Mesenchymal stem cell (in vitro differentiated cells and primary cell): ENCODE data around the gene FMNL3.

Experiments used
- DNase-seq: peaks from one replicate; pipeline ENCODE4 v3.0.0-alpha.2; 2013
- H2AFZ ChIP-seq: one replicate; pipeline ENCODE4 v1.6.1; 2013; ENCODE audit warnings: low read depth, mild to moderate bottlenecking, control low read depth, inconsistent platforms, low read length, moderate library complexity
- H2AK5ac ChIP-seq: 2 replicates; pipeline ENCODE4 v1.6.1; 2013; ENCODE audit warnings: low read length, moderate library complexity, mild to moderate bottlenecking, inconsistent platforms; ENCODE audit not compliant: severe bottlenecking
- H2BK120ac ChIP-seq: one replicate; pipeline ENCODE4 v1.6.1; 2013; ENCODE audit warnings: low read depth, mild to moderate bottlenecking, inconsistent platforms, low read length, moderate library complexity
- H2BK12ac ChIP-seq, 2 experiments: one replicate each; pipeline ENCODE4 v1.6.1; 2013; ENCODE audit warnings: inconsistent platforms in 2 of 2, low read length in 2 of 2, mild to moderate bottlenecking in 2 of 2, moderate library complexity in 2 of 2, control low read depth in 1 of 2
- H2BK15ac ChIP-seq: one replicate; pipeline ENCODE4 v1.6.1; 2013; ENCODE audit warnings: mild to moderate bottlenecking, low read depth, inconsistent platforms; ENCODE audit not compliant: poor library complexity, severe bottlenecking
- H2BK5ac ChIP-seq: 2 replicates; pipeline ENCODE4 v1.6.1; 2013; ENCODE audit warnings: low read depth, mild to moderate bottlenecking, low read length, control low read depth, inconsistent platforms; ENCODE audit not compliant: poor library complexity, severe bottlenecking
- H3K14ac ChIP-seq, 2 experiments: one replicate each; pipeline ENCODE4 v1.6.1; 2013; ENCODE audit warnings: inconsistent platforms in 2 of 2, low read length in 2 of 2, control low read depth in 1 of 2, mild to moderate bottlenecking in 1 of 2, moderate library complexity in 1 of 2
- H3K18ac ChIP-seq, 2 experiments: one replicate each; pipeline ENCODE4 v1.6.1; 2013; ENCODE audit warnings: inconsistent platforms in 2 of 2, low read length in 2 of 2, control low read depth in 1 of 2, low read depth in 1 of 2, mild to moderate bottlenecking in 1 of 2
- H3K23ac ChIP-seq, 2 experiments: one replicate each; pipeline ENCODE4 v1.6.1; 2013; ENCODE audit warnings: inconsistent platforms in 2 of 2, low read length in 2 of 2, mild to moderate bottlenecking in 2 of 2, moderate library complexity in 2 of 2, control low read depth in 1 of 2
- H3K27ac ChIP-seq: 2 replicates; pipeline ENCODE4 v1.5.1; 2013; ENCODE audit warnings: mild to moderate bottlenecking, moderate library complexity, low read length, control low read depth, inconsistent platforms; ENCODE audit not compliant: poor library complexity, severe bottlenecking
- H3K27me3 ChIP-seq, 2 experiments: 2 replicates each; pipeline versions ENCODE4 v1.6.1 to v1.7.0; 2013; ENCODE audit warnings: low read length in 2 of 2, mild to moderate bottlenecking in 2 of 2, moderate library complexity in 2 of 2, control low read depth in 1 of 2, inconsistent platforms in 1 of 2; ENCODE audit not compliant: control insufficient read depth in 1 of 2, insufficient read depth in 1 of 2
- H3K36me3 ChIP-seq, 2 experiments: 2 replicates each; pipeline versions ENCODE4 v1.6.1 to v1.7.0; 2013; ENCODE audit warnings: low read length in 2 of 2, control low read depth in 1 of 2, inconsistent platforms in 1 of 2, low read depth in 1 of 2, mild to moderate bottlenecking in 1 of 2; ENCODE audit not compliant: insufficient read depth in 2 of 2, control insufficient read depth in 1 of 2
- H3K4ac ChIP-seq, 2 experiments: one replicate each; pipeline ENCODE4 v1.6.1; 2013; ENCODE audit warnings: inconsistent platforms in 2 of 2, low read length in 2 of 2, mild to moderate bottlenecking in 2 of 2, moderate library complexity in 2 of 2, control low read depth in 1 of 2, low read depth in 1 of 2
- H3K4me1 ChIP-seq: 2 replicates; pipeline ENCODE4 v1.6.1; 2013; ENCODE audit warnings: low read depth, low read length, control low read depth; ENCODE audit not compliant: control insufficient read depth, insufficient read depth
- H3K4me2 ChIP-seq: 2 replicates; pipeline ENCODE4 v1.6.1; 2013; ENCODE audit warnings: low read length, mild to moderate bottlenecking, inconsistent platforms; ENCODE audit not compliant: poor library complexity, severe bottlenecking
- H3K4me3 ChIP-seq, 2 experiments: 2 replicates each; pipeline versions ENCODE4 v1.5.1 to v1.7.0; 2013; ENCODE audit warnings: low read length in 2 of 2, mild to moderate bottlenecking in 2 of 2, control low read depth in 1 of 2, low read depth in 1 of 2; ENCODE audit not compliant: insufficient read depth in 1 of 2
- H3K79me1 ChIP-seq: replicated peaks from 2 replicates; pipeline ENCODE4 v1.6.1; 2013; ENCODE audit warnings: mild to moderate bottlenecking, control low read depth, low read length, inconsistent platforms; ENCODE audit not compliant: poor library complexity, severe bottlenecking
- H3K9ac ChIP-seq: 2 replicates; pipeline ENCODE4 v1.7.0; 2013; ENCODE audit warnings: mild to moderate bottlenecking, low read length, moderate library complexity
- H3K9me3 ChIP-seq: 2 replicates; pipeline ENCODE4 v1.7.0; 2013; ENCODE audit warnings: mild to moderate bottlenecking, low read length; ENCODE audit not compliant: control insufficient read depth
- H4K8ac ChIP-seq: one replicate; pipeline ENCODE4 v1.6.1; 2013; ENCODE audit warnings: inconsistent platforms, mild to moderate bottlenecking, low read length, moderate library complexity
- H4K91ac ChIP-seq: one replicate; pipeline ENCODE4 v1.6.1; 2013; ENCODE audit warnings: mild to moderate bottlenecking, low read length, inconsistent platforms
- WGBS: methylation state at CpG from one replicate; pipeline ENCODE4 v1.1.7; 2013; ENCODE audit warnings: mixed read lengths; 5-methylcytosine and 5-hydroxymethylcytosine counted together

FMNL3 gene

DNA sequence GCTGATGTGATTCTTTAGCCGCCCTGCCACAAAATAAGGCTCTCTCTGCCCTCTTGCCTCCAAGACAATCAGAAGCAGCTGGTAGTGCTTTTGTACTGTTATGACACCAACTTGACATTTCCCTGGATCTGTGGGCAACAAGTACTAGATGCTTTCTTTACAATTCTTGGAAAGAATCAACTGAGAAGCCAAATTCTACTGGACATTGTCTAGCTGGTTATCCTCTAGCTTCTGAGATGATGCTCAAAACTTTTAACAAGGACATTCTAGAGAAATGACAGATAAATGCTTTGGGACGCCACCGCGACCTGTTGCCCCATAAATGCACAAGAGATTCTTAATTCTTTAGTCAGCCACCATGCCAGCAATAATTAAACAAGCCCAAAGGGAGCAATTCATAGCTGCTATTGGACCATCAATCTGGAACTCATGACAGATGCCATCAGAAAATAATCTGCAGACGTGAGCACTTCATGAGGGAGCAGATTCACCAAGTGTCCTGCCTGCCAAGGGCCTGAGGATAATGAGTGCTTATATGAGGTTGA, 22.8 kb downstream of the FMNL3 start:
- Histone ChIP-seq H2BK5ac (no peak overlapping the region), H4K8ac (no peak overlapping the region), H3K27ac (no peak overlapping the region), H3K9ac (no peak overlapping the region), H3K14ac (no peak overlapping the region), H4K91ac (no peak overlapping the region), H2AK5ac (no peak overlapping the region), H2BK12ac (no peak overlapping the region), H3K4me2 (no peak overlapping the region), H3K18ac (no peak overlapping the region), H2AFZ (no peak overlapping the region), H3K36me3 (no peaks in the 10 kb centered on the region), H2BK15ac (no peak overlapping the region), H3K4me1 (peaks cover 19% of the 10 kb centered on the region), H2BK120ac (no peak overlapping the region), H3K27me3 (no peaks in the 10 kb centered on the region), H3K23ac (no peak overlapping the region), H3K79me1 (peaks cover 17% of the 10 kb centered on the region), H3K9me3 (no peaks in the 10 kb centered on the region), H3K4ac (no peak overlapping the region), H3K4me3 (no peak overlapping the region)
- 61% methylated on average over 5 of the region's 5 CpGs for WGBS
- DNase-seq, result no peak

DNA sequence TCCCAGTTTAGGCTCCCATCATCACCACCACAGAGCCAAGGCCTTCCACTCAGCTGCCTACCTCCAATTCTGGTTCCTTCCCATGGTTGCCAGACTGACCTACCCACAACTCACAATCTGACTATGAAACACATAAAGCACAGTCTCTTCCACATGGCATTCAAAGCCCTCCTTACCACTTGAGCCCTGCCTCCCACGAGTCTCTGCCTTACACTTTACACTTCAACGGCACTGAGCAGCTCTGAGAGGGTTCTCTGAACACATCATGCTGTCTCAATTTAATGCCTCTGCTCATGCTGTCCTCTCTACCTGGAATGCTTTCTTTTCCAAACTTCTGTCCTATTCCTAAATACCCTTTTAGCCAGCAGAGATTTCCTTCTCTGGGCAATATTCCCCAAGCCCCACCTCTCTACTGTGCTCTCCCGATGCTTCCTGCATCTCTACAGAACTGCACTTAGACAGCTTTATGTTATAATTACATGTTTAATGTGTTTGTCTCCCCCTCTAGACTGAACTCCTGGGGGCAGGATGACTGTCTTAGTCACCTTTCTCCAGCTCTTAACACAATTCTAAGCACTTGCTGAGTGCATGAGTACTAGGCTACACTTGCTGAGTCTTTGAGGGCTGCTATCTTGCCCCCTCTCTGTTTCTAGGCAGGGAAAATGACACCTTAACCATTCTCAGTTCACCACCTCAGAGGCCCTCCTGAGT, 23.5 kb downstream of the FMNL3 start:
- Histone ChIP-seq H3K23ac (no peak overlapping the region), H3K4me3 (no peak overlapping the region), H3K4ac (no peak overlapping the region), H3K9me3 (no peaks in the 10 kb centered on the region), H2AFZ (no peak overlapping the region), H3K4me1 (peaks cover 20% of the 10 kb centered on the region), H3K36me3 (no peaks in the 10 kb centered on the region), H4K8ac (peak overlapping the region; percentile 69), H3K4me2 (no peak overlapping the region), H3K14ac (peak overlapping the region in 1 of 2 experiments; percentile 79), H2AK5ac (no peak overlapping the region), H3K9ac (no peak overlapping the region), H3K27ac (no peak overlapping the region), H4K91ac (no peak overlapping the region), H2BK12ac (no peak overlapping the region), H2BK5ac (no peak overlapping the region), H3K18ac (no peak overlapping the region), H3K27me3 (no peaks in the 10 kb centered on the region), H3K79me1 (peaks cover 18% of the 10 kb centered on the region), H2BK120ac (no peak overlapping the region), H2BK15ac (no peak overlapping the region)
- no peak for DNase-seq
- WGBS, result 85% methylated on average over 2 of the region's 3 CpGs

DNA sequence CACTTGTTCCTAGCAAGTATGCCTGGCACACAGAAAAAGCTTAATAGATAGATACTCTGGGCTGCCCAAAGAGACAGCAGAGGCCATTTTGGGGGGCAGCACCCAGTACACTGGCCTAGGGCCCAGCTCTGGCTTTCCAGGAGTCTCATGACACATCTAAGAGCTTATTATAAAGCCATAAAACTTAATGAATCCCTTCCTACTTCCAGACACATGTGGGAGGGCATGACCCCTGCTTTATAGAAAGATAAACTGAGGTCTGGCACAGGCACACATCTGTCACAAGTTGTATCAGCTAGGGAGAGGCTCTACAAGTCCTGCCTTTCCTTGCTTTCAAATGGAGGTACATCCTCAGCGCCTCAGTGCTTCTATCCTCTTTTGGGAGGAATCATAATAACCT, 27.1 kb downstream of the FMNL3 start:
- no peak for DNase-seq
- peak overlapping the region; percentile 84 for H2AK5ac ChIP-seq
- H2AFZ ChIP-seq, result no peak overlapping the region
- no peak overlapping the region for H3K9ac ChIP-seq
- H4K91ac ChIP-seq, result no peak overlapping the region
- peaks cover 19% of the 10 kb centered on the region for H3K79me1 ChIP-seq
- H2BK5ac ChIP-seq, result no peak overlapping the region
- no peak overlapping the region for H2BK120ac ChIP-seq
- no peak overlapping the region for H3K23ac ChIP-seq
- no peak overlapping the region for H3K4me2 ChIP-seq
- H3K4me3 ChIP-seq, result no peak overlapping the region
- H2BK12ac ChIP-seq, result peak overlapping the region in 1 of 2 experiments; percentile 31
- H3K27me3 ChIP-seq, result no peaks in the 10 kb centered on the region
- no peaks in the 10 kb centered on the region for H3K9me3 ChIP-seq
- H3K18ac ChIP-seq, result peak overlapping the region in 1 of 2 experiments; percentile 29
- no peak overlapping the region for H3K14ac ChIP-seq
- no peak overlapping the region for H3K27ac ChIP-seq
- 94% methylated on average over 1 of the region's 1 CpG for WGBS
- peaks cover 20% of the 10 kb centered on the region for H3K4me1 ChIP-seq
- H3K36me3 ChIP-seq, result no peaks in the 10 kb centered on the region
- H3K4ac ChIP-seq, result no peak overlapping the region
- no peak overlapping the region for H2BK15ac ChIP-seq
- H4K8ac ChIP-seq, result no peak overlapping the region

DNA sequence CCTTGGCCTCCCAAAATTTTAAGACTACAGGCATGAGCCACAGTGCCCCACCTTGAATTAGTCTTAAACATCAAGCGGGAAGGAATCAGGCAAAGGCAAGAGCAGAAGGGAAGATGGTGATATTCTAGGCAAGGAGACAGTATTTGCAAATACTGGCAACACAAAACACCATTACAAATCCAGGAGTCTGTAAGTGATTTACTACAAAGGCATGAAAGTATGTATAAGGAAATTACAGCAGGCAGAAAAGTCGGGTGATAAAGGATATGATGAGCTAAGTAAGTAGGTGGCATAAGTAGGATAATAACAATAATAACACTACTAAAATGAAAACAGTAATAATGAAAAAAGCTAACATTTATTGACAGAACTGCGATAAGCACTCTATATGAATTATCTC, 28.5 kb downstream of the FMNL3 start:
- H3K27ac ChIP-seq, result no peak overlapping the region
- WGBS, result 100% methylated on average over 1 of the region's 3 CpGs
- no peak overlapping the region for H3K23ac ChIP-seq
- peaks cover 18% of the 10 kb centered on the region for H3K4me1 ChIP-seq
- no peaks in the 10 kb centered on the region for H3K36me3 ChIP-seq
- H3K9ac ChIP-seq, result no peak overlapping the region
- no peak for DNase-seq
- no peaks in the 10 kb centered on the region for H3K27me3 ChIP-seq
- H3K18ac ChIP-seq, result no peak overlapping the region
- no peak overlapping the region for H3K4ac ChIP-seq
- H2BK15ac ChIP-seq, result no peak overlapping the region
- H4K91ac ChIP-seq, result no peak overlapping the region
- H3K14ac ChIP-seq, result no peak overlapping the region
- H4K8ac ChIP-seq, result no peak overlapping the region
- H2BK120ac ChIP-seq, result no peak overlapping the region
- no peak overlapping the region for H2BK12ac ChIP-seq
- no peak overlapping the region for H2AFZ ChIP-seq
- H3K9me3 ChIP-seq, result no peaks in the 10 kb centered on the region
- no peak overlapping the region for H3K4me3 ChIP-seq
- H2BK5ac ChIP-seq, result no peak overlapping the region
- H3K79me1 ChIP-seq, result peaks cover 26% of the 10 kb centered on the region
- H2AK5ac ChIP-seq, result no peak overlapping the region
- no peak overlapping the region for H3K4me2 ChIP-seq
